Stomach (tissue), 4 donors: ENCODE data around the gene COPS6.

Experiments
- EP300 ChIP-seq: sonication (generic); formaldehyde crosslinking; IDR thresholded peaks from one replicate; pipeline ENCODE4 v1.6.1; 2017; ENCODE audit warnings: antibody characterized with exemption
- POLR2A ChIP-seq, 4 donors: fragments of 450-650 bp; IDR thresholded peaks; one replicate each; pipeline ENCODE4 v1.6.1; 2016; ENCODE audit warnings: antibody characterized with exemption in 4 of 4, control low read depth in 2 of 4, mild to moderate bottlenecking in 1 of 4, moderate library complexity in 1 of 4
- POLR2AphosphoS5 ChIP-seq, 3 donors: sonication (generic); formaldehyde crosslinking; IDR thresholded peaks; one replicate each; pipeline ENCODE4 v1.6.1; 2016; ENCODE audit warnings: antibody characterized with exemption in 3 of 3
- TF ChIP-seq, protein P1 (sequence below), 7 experiments: fragments of 450-650 bp in 4 of 7; fragments of 200-600 bp in 3 of 7; sonication (generic) in 3 of 7; IDR thresholded peaks; one replicate each; pipeline ENCODE4 v1.5.1; 2016 to 2019; ENCODE audit warnings: antibody characterized with exemption in 7 of 7, control low read depth in 2 of 7, mild to moderate bottlenecking in 1 of 7

DNA sequence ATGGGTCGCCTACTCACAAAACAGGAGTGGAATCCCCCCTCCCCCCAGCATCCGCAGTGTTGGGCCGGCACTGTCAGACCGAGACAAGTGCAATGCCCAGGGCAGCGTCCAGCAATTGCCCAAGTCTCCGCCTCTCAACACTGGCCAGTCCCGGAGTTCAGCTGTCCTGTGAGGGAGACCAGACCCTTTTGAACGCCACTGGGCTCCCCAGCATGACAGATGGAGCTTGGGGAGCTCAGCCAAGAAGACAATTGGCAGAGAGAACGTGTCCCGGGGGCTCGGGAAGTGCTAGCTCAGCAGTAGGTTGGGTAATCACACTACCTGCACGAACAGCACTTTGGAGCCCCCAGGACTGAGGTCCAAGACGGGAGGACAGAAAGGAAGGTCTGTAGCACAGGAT lies 4.7 kb downstream of the COPS6 start:
- TF ChIP-seq, protein P1, sequence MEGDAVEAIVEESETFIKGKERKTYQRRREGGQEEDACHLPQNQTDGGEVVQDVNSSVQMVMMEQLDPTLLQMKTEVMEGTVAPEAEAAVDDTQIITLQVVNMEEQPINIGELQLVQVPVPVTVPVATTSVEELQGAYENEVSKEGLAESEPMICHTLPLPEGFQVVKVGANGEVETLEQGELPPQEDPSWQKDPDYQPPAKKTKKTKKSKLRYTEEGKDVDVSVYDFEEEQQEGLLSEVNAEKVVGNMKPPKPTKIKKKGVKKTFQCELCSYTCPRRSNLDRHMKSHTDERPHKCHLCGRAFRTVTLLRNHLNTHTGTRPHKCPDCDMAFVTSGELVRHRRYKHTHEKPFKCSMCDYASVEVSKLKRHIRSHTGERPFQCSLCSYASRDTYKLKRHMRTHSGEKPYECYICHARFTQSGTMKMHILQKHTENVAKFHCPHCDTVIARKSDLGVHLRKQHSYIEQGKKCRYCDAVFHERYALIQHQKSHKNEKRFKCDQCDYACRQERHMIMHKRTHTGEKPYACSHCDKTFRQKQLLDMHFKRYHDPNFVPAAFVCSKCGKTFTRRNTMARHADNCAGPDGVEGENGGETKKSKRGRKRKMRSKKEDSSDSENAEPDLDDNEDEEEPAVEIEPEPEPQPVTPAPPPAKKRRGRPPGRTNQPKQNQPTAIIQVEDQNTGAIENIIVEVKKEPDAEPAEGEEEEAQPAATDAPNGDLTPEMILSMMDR (IDR thresholded peaks at IDR 0.05), result no peak
- TF ChIP-seq POLR2AphosphoS5 (IDR thresholded peaks at IDR 0.05) (peak in 2 of 3 donors; percentile 28 to 30), POLR2A (IDR thresholded peaks at IDR 0.05) (no peak), EP300 (peak; percentile 40)
